HUDEP-2 (cell line): ENCODE data around the gene CHST11.
A peak's percentile ranks its signal among the peaks of the same experiment; 100 is the strongest.
"Not testable (repeated sequence)": the region's sequence is repeated elsewhere in the genome, so short reads cannot be mapped to it uniquely, and the experiment has no call there.

Experiments used
- DNase-seq, 76 experiments: peaks; one replicate each; lab custom pipeline; 2025; ENCODE audit not compliant: unreplicated experiment in 76 of 76; lab: John Stamatoyannopoulos, UW

CHST11 gene

GRCh38 chr12:104520242-104520900 lies 63.6 kb downstream of the CHST11 start:
- no peak for DNase-seq

- DNase-seq, result peak in 1 of 76 experiments; percentile 15
Observed at GRCh38 chr12:104521731-104522130, 65.0 kb downstream of the CHST11 start.

GRCh38 chr12:104522985-104523722 lies 66.4 kb downstream of the CHST11 start:
- DNase-seq, result peak in 11 of 76 experiments; percentile 9 to 52 (median 22)

GRCh38 chr12:104524034-104524832 lies 67.5 kb downstream of the CHST11 start:
- peak in 2 of 76 experiments; percentile 6 to 15 for DNase-seq

- no peak for DNase-seq
Observed at GRCh38 chr12:104526320-104526719, 69.6 kb downstream of the CHST11 start.

- no peak for DNase-seq
Observed at GRCh38 chr12:104526751-104527150, 70.0 kb downstream of the CHST11 start.

GRCh38 chr12:104527653-104528052 lies 70.9 kb downstream of the CHST11 start:
- not testable (repeated sequence) for DNase-seq

- DNase-seq, result no peak
Observed at GRCh38 chr12:104529130-104529874, 72.6 kb downstream of the CHST11 start.

GRCh38 chr12:104532636-104533035 lies 75.9 kb downstream of the CHST11 start:
- no peak for DNase-seq

GRCh38 chr12:104533134-104533533 lies 76.4 kb downstream of the CHST11 start:
- no peak for DNase-seq

GRCh38 chr12:104534162-104534856 lies 77.6 kb downstream of the CHST11 start:
- no peak for DNase-seq

GRCh38 chr12:104534857-104535248 lies 78.1 kb downstream of the CHST11 start:
- DNase-seq, result no peak

- no peak for DNase-seq
Observed at GRCh38 chr12:104535369-104535768, 78.6 kb downstream of the CHST11 start.

GRCh38 chr12:104536841-104537240 lies 80.1 kb downstream of the CHST11 start:
- DNase-seq, result no peak

GRCh38 chr12:104538056-104538455 lies 81.3 kb downstream of the CHST11 start:
- DNase-seq, result no peak

- DNase-seq, result peak in 10 of 76 experiments; percentile 11 to 32 (median 21)
Observed at GRCh38 chr12:104538891-104539462, 82.2 kb downstream of the CHST11 start.

- DNase-seq, result no peak
Observed at GRCh38 chr12:104544836-104545235, 88.1 kb downstream of the CHST11 start.

GRCh38 chr12:104546575-104546974 lies 89.8 kb downstream of the CHST11 start:
- DNase-seq, result peak in 1 of 76 experiments; percentile 2

GRCh38 chr12:104547235-104547634 lies 90.5 kb downstream of the CHST11 start:
- DNase-seq, result no peak
